ENCODE data around the gene FARP2. TPM values are rescaled to one million over a fixed set of nuclear protein-coding genes. Genes with fewer than 3 reads are reported as not detected.

FARP2 gene
- total RNA-seq, 1 experiment from 2014 or later, result 29.9 TPM

DNA sequence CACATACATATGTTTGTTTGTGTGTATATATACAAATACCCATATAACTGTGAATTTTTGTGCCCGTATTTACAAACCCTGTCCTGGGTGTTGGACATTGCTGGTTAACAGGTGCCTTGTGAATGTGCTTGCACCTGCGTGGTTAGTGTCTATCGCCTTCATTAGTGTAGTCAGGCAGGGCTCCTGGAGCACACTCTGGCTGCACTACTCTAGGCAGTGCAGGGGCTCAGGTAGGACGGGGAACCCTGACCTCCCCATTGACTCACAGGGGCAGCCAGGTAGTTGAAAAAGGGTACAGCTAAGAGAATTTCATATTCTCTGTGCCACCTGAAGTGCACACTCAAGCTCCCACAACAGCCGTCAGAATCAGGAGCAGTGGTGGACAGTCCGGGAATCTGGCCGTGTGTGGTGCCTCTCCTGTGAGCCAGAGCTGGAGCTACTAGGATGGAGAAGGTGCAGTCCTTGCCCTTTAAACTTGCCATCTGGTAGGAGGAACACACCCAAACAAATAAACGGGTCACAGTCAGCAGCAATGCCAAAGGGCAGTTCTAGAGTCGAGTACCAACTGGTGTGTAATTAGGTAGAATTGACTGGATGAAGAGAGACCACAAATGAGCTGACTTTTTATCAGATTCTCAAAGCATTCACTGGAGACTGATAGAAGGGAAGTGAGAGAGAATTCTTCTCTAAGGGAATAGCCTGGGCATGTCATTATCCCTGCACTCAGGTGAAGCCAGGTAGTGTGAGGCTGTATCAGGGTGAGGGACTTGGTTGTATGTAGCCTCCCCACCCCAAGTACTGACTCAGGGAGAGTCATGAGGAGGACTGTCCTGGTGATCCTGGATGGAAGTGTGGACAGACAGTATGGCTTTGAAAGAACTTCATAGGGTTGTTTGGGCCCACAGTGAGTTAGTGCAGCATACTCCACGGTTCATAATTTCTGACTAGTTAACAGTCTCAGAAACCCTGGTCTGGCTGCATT is 44.1 kb downstream of the FARP2 start:
- Histone ChIP-seq H3K9ac (ENCODE audit: low read length) (no peak overlapping the region), H3K4me3 (ENCODE audit: low read length) (no peak overlapping the region), H3K79me2 (ENCODE audit: low read length) (no peaks in the 10 kb centered on the region), H2AFZ (ENCODE audit: low read length) (no peak overlapping the region), H3K9me2 (replicated peaks; ENCODE audit: low read length) (no peaks in the 10 kb centered on the region), H3F3A (ENCODE audit: low read length, unreplicated experiment) (no peaks in the 10 kb centered on the region), H3K27ac (ENCODE audit: low read length) (no peak overlapping the region), H3K4me2 (ENCODE audit: low read length) (no peak overlapping the region), H3K4me1 (ENCODE audit: insufficient read depth, low read length) (no peaks in the 10 kb centered on the region), H4K20me1 (ENCODE audit: low read length) (no peaks in the 10 kb centered on the region), H3K9me3 (ENCODE audit: low read length) (no peaks in the 10 kb centered on the region), H3K36me3 (ENCODE audit: low read depth, low read length) (peaks cover 4% of the 10 kb centered on the region; the same call in 1 of the 2 replicates), H3K27me3 (ENCODE audit: low read length) (no peaks in the 10 kb centered on the region)
- intact Hi-C loops (cut with micrococcal nuclease), result no loop called here
- CTCF ChIA-PET, result no interaction called here
- TF ChIP-seq EZH2phosphoT487 (IDR thresholded peaks at IDR 0.05; ENCODE audit: borderline replicate concordance, low read length), result no peak
- no peak for TF ChIP-seq EZH2 (IDR thresholded peaks at IDR 0.05; ENCODE audit: low read length, unreplicated experiment)
- TF ChIP-seq, protein P1, sequence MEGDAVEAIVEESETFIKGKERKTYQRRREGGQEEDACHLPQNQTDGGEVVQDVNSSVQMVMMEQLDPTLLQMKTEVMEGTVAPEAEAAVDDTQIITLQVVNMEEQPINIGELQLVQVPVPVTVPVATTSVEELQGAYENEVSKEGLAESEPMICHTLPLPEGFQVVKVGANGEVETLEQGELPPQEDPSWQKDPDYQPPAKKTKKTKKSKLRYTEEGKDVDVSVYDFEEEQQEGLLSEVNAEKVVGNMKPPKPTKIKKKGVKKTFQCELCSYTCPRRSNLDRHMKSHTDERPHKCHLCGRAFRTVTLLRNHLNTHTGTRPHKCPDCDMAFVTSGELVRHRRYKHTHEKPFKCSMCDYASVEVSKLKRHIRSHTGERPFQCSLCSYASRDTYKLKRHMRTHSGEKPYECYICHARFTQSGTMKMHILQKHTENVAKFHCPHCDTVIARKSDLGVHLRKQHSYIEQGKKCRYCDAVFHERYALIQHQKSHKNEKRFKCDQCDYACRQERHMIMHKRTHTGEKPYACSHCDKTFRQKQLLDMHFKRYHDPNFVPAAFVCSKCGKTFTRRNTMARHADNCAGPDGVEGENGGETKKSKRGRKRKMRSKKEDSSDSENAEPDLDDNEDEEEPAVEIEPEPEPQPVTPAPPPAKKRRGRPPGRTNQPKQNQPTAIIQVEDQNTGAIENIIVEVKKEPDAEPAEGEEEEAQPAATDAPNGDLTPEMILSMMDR (conservative IDR thresholded peaks at IDR 0.05; ENCODE audit: low read depth, low read length), result no peak
- POLR2A ChIA-PET (ENCODE audit: unreplicated experiment), result no interaction called here
- BruUV-seq (replicated peaks), result no TSS peak
- DNase-seq (no peak), ATAC-seq (peak; percentile 43)

DNA sequence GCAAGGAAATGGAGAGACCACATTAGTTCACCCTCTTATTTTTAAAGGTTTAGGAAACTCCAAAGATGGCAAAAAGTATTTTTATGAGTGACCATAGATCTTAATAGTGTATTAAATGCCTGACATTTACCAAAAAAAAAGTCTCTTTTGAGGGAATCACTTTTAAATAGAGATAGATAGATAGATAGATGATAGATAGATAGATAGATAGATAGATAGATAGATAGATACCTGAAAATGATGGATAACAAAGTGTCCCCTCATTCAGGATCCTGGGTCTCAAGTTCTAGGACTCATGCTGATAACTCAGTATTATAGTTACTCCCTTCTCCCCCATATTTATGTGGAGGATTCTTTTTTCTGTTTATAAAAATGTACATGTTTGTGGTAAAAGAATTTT is 52.8 kb downstream of the FARP2 start:
- Histone ChIP-seq H3K36me3 (ENCODE audit: low read depth, low read length) (peaks cover 14% of the 10 kb centered on the region; the same call in 1 of the 2 replicates), H3K4me3 (ENCODE audit: low read length) (no peak overlapping the region), H3K27me3 (ENCODE audit: low read length) (no peaks in the 10 kb centered on the region), H3K9me2 (replicated peaks; ENCODE audit: low read length) (no peaks in the 10 kb centered on the region), H3K79me2 (ENCODE audit: low read length) (no peaks in the 10 kb centered on the region), H3K27ac (ENCODE audit: low read length) (no peak overlapping the region), H3K9ac (ENCODE audit: low read length) (no peak overlapping the region), H3K4me2 (ENCODE audit: low read length) (no peak overlapping the region), H3K9me3 (ENCODE audit: low read length) (no peaks in the 10 kb centered on the region), H3F3A (ENCODE audit: low read length, unreplicated experiment) (peaks cover 8% of the 10 kb centered on the region), H3K4me1 (ENCODE audit: insufficient read depth, low read length) (peaks cover 29% of the 10 kb centered on the region), H4K20me1 (ENCODE audit: low read length) (no peaks in the 10 kb centered on the region), H2AFZ (ENCODE audit: low read length) (no peak overlapping the region)
- CTCF ChIA-PET, result interaction anchor here (0.6 kb wide), 1 partner anchor 229 kb away, joined by 3 read pairs; no protein-coding TSS in a partner anchor
- POLR2A ChIA-PET (ENCODE audit: unreplicated experiment), result no interaction called here
- DNase-seq (no peak), ATAC-seq (no peak)
- BruUV-seq (replicated peaks), result no TSS peak
- no peak for TF ChIP-seq EZH2phosphoT487 (IDR thresholded peaks at IDR 0.05; ENCODE audit: borderline replicate concordance, low read length)
- TF ChIP-seq EZH2 (IDR thresholded peaks at IDR 0.05; ENCODE audit: low read length, unreplicated experiment), result no peak
- TF ChIP-seq, protein P1 (conservative IDR thresholded peaks at IDR 0.05; ENCODE audit: low read depth, low read length), result no peak
- intact Hi-C loops (cut with micrococcal nuclease), result no loop called here

Data from PC-3 (cell line).